ENCODE measurements around the gene NGF. TPM values are rescaled to one million over a fixed set of nuclear protein-coding genes. Genes with fewer than 3 reads are reported as not detected.

Gene NGF
- total RNA-seq, 1 donor from 2014 or later = 12.9 TPM

DNA sequence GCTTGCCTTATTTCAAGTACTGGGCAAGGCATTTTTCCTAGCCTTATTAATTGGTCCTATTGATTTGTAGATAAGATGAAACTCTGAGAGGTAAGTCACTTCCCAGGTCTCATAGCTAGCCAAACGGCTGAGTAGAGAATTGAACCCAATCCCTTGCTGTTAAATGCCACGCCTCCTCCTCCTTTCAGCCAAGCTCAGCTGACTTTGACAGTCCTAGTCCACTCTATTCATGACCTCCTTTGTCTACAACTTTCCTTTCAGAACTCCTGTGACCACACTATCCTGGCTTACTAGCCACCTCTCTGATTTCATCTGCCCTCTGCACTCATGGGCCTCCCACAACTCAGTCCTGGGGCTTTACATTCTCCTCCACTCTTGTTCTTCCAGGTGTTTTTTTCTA, 3.9 kb upstream of the NGF start:
- no peaks in the 10 kb centered on the region for H4K20me1 ChIP-seq (ENCODE audit: insufficient read depth, low read length)
- H3K27me3 Mint-ChIP-seq (ENCODE audit: low read depth, unreplicated experiment) = peaks cover 41% of the 10 kb centered on the region
- no peaks in the 10 kb centered on the region for H3K36me3 Mint-ChIP-seq (ENCODE audit: low read depth, unreplicated experiment)
- no peak overlapping the region for H3K4me3 Mint-ChIP-seq (ENCODE audit: unreplicated experiment)
- no peak overlapping the region for H3K27ac ChIP-seq (ENCODE audit: low read depth, low read length)
- H3K4me1 ChIP-seq (ENCODE audit: insufficient read depth, low read length) = peaks cover 3% of the 10 kb centered on the region
- H3K9ac ChIP-seq (ENCODE audit: low read length) = no peak overlapping the region
- DNase-seq (ENCODE audit: low read depth) (no peak), FAIRE-seq (no peak)
- H3K4me1 Mint-ChIP-seq (ENCODE audit: low read depth, unreplicated experiment) = peaks cover 5% of the 10 kb centered on the region
- H3K27me3 ChIP-seq (ENCODE audit: insufficient read depth, low read length) = peaks cover 8% of the 10 kb centered on the region
- H3K36me3 ChIP-seq (ENCODE audit: insufficient read depth, low read length) = no peaks in the 10 kb centered on the region
- no peak overlapping the region for H3K4me2 ChIP-seq (ENCODE audit: low read length)
- TF ChIP-seq, protein P1, sequence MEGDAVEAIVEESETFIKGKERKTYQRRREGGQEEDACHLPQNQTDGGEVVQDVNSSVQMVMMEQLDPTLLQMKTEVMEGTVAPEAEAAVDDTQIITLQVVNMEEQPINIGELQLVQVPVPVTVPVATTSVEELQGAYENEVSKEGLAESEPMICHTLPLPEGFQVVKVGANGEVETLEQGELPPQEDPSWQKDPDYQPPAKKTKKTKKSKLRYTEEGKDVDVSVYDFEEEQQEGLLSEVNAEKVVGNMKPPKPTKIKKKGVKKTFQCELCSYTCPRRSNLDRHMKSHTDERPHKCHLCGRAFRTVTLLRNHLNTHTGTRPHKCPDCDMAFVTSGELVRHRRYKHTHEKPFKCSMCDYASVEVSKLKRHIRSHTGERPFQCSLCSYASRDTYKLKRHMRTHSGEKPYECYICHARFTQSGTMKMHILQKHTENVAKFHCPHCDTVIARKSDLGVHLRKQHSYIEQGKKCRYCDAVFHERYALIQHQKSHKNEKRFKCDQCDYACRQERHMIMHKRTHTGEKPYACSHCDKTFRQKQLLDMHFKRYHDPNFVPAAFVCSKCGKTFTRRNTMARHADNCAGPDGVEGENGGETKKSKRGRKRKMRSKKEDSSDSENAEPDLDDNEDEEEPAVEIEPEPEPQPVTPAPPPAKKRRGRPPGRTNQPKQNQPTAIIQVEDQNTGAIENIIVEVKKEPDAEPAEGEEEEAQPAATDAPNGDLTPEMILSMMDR (IDR thresholded peaks at IDR 0.05; ENCODE audit: insufficient read depth, low read depth, low read length) = no peak
- TF ChIP-seq EZH2 (IDR thresholded peaks at IDR 0.05; ENCODE audit: insufficient read depth, low read length) = no peak
- H3K9me3 ChIP-seq (ENCODE audit: insufficient read depth, low read depth, low read length) = no peaks in the 10 kb centered on the region
- H2AFZ ChIP-seq (ENCODE audit: low read depth, low read length) = no peak overlapping the region
- no peak overlapping the region for H3K27ac Mint-ChIP-seq (ENCODE audit: unreplicated experiment)
- peaks cover 5% of the 10 kb centered on the region for H3K9me3 Mint-ChIP-seq (ENCODE audit: unreplicated experiment)
- H3K79me2 ChIP-seq (ENCODE audit: insufficient read depth, low read length) = peaks cover 6% of the 10 kb centered on the region
- no peak overlapping the region for H3K4me3 ChIP-seq (ENCODE audit: insufficient read depth, low read depth, low read length)

DNA sequence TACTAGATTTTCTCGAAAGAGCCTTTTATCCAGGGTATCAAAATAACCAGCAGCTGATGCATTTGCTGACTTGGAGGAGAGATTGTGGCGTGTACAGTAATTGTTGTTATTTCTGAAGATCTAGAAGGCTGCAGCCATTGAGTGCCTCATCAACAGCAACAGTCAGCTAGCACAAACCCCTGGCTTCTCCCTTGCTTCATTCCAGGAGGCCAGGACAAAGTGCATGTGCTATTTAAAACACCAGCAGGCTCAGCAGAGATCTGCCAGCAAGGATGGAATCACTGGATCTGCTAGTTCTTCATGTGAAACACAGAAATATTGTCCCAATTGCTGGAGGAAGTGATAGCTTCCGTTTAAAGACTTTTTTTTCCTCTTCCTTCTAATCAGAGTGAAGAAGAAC, 2.8 kb upstream of the NGF start:
- Mint-ChIP-seq H3K27ac (ENCODE audit: unreplicated experiment) (no peak overlapping the region), H3K36me3 (ENCODE audit: low read depth, unreplicated experiment) (no peaks in the 10 kb centered on the region), H3K9me3 (ENCODE audit: unreplicated experiment) (peaks cover 5% of the 10 kb centered on the region), H3K4me3 (ENCODE audit: unreplicated experiment) (no peak overlapping the region), H3K4me1 (ENCODE audit: low read depth, unreplicated experiment) (peaks cover 13% of the 10 kb centered on the region), H3K27me3 (ENCODE audit: low read depth, unreplicated experiment) (peaks cover 36% of the 10 kb centered on the region)
- H3K4me2 ChIP-seq (ENCODE audit: low read length) = no peak overlapping the region
- FAIRE-seq (no peak), DNase-seq (ENCODE audit: low read depth) (no peak)
- H3K4me1 ChIP-seq (ENCODE audit: insufficient read depth, low read length) = peaks cover 3% of the 10 kb centered on the region
- H3K9ac ChIP-seq (ENCODE audit: low read length) = no peak overlapping the region
- H2AFZ ChIP-seq (ENCODE audit: low read depth, low read length) = no peak overlapping the region
- peaks cover 8% of the 10 kb centered on the region for H3K27me3 ChIP-seq (ENCODE audit: insufficient read depth, low read length)
- no peaks in the 10 kb centered on the region for H4K20me1 ChIP-seq (ENCODE audit: insufficient read depth, low read length)
- H3K9me3 ChIP-seq (ENCODE audit: insufficient read depth, low read depth, low read length) = no peaks in the 10 kb centered on the region
- TF ChIP-seq, protein P1 (IDR thresholded peaks at IDR 0.05; ENCODE audit: insufficient read depth, low read depth, low read length) = no peak
- TF ChIP-seq EZH2 (IDR thresholded peaks at IDR 0.05; ENCODE audit: insufficient read depth, low read length) = no peak
- no peaks in the 10 kb centered on the region for H3K36me3 ChIP-seq (ENCODE audit: insufficient read depth, low read length)
- peaks cover 13% of the 10 kb centered on the region for H3K79me2 ChIP-seq (ENCODE audit: insufficient read depth, low read length)
- H3K4me3 ChIP-seq (ENCODE audit: insufficient read depth, low read depth, low read length) = no peak overlapping the region
- no peak overlapping the region for H3K27ac ChIP-seq (ENCODE audit: low read depth, low read length)

DNA sequence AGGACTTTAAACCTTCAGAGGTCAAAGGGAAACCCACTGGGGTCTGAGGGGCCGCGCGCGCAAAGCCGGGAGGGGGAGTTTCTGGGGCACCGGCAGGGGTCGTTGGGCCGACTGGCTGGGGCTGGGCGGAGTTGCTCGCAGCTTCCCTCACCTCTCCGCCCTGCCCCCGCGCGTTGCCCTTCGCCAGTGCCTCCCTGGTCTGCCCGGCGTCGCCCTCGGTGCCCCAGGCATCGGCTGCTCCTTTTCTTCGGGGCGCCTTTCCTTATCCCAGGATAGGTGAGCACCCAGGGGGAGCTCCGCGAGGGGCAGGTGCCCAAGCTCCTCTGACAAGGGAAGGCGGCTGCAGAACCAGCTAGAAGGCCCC, 390 bp upstream of the NGF start:
- H3K27ac Mint-ChIP-seq (ENCODE audit: unreplicated experiment) = peak overlapping the region; percentile 83
- no peaks in the 10 kb centered on the region for H3K9me3 ChIP-seq (ENCODE audit: insufficient read depth, low read depth, low read length)
- H4K20me1 ChIP-seq (ENCODE audit: insufficient read depth, low read length) = no peaks in the 10 kb centered on the region
- H3K9me3 Mint-ChIP-seq (ENCODE audit: unreplicated experiment) = peaks cover 1% of the 10 kb centered on the region
- peaks cover 19% of the 10 kb centered on the region for H3K27me3 Mint-ChIP-seq (ENCODE audit: low read depth, unreplicated experiment)
- peak overlapping the region; percentile 90 for H3K9ac ChIP-seq (ENCODE audit: low read length)
- no peaks in the 10 kb centered on the region for H3K36me3 Mint-ChIP-seq (ENCODE audit: low read depth, unreplicated experiment)
- H2AFZ ChIP-seq (ENCODE audit: low read depth, low read length) = no peak overlapping the region
- peaks cover 20% of the 10 kb centered on the region for H3K4me1 Mint-ChIP-seq (ENCODE audit: low read depth, unreplicated experiment)
- H3K4me1 ChIP-seq (ENCODE audit: insufficient read depth, low read length) = peaks cover 3% of the 10 kb centered on the region
- peak overlapping the region; percentile 99 for H3K4me2 ChIP-seq (ENCODE audit: low read length)
- no peak overlapping the region for H3K27ac ChIP-seq (ENCODE audit: low read depth, low read length)
- H3K4me3 Mint-ChIP-seq (ENCODE audit: unreplicated experiment) = peak overlapping the region; percentile 90
- peaks cover 3% of the 10 kb centered on the region for H3K27me3 ChIP-seq (ENCODE audit: insufficient read depth, low read length)
- no peaks in the 10 kb centered on the region for H3K36me3 ChIP-seq (ENCODE audit: insufficient read depth, low read length)
- peak overlapping the region; percentile 77 for H3K4me3 ChIP-seq (ENCODE audit: insufficient read depth, low read depth, low read length)
- TF ChIP-seq EZH2 (IDR thresholded peaks at IDR 0.05; ENCODE audit: insufficient read depth, low read length) = no peak
- TF ChIP-seq, protein P1 (IDR thresholded peaks at IDR 0.05; ENCODE audit: insufficient read depth, low read depth, low read length) = no peak
- peaks cover 13% of the 10 kb centered on the region for H3K79me2 ChIP-seq (ENCODE audit: insufficient read depth, low read length)
- FAIRE-seq (no peak), DNase-seq (ENCODE audit: low read depth) (no peak)
